Liver (tissue), 3 donors: ENCODE measurements around the gene TMEM255B.

Experiments
- CTCF ChIP-seq: fragments of 150-350 bp; IDR thresholded peaks from 2 replicates; pipeline ENCODE4 v1.5.1; 2017; ENCODE audit warnings: improper control_type of control experiment, low read depth, low read length; ENCODE audit not compliant: missing input control
- EGR1 ChIP-seq, 2 donors: IDR thresholded peaks; 2 replicates each; pipeline ENCODE4 v1.6.1; 2016 to 2018; ENCODE audit warnings: antibody characterized with exemption in 2 of 2, low read depth in 2 of 2
- JUND ChIP-seq, 2 donors: IDR thresholded peaks; 2 replicates each; pipeline ENCODE4 v1.6.1; 2016; ENCODE audit warnings: antibody characterized with exemption in 2 of 2
- NR2F2 ChIP-seq: IDR thresholded peaks from 2 replicates; pipeline ENCODE4 v1.6.1; 2016; ENCODE audit warnings: antibody characterized with exemption
- RAD21 ChIP-seq, 2 donors: IDR thresholded peaks; 2 replicates each; pipeline ENCODE4 v1.6.1; 2016; ENCODE audit warnings: antibody characterized with exemption in 2 of 2, mild to moderate bottlenecking in 2 of 2
- TAF1 ChIP-seq: conservative IDR thresholded peaks from 2 replicates; pipeline ENCODE4 v1.6.1; 2016; ENCODE audit warnings: antibody characterized with exemption, mild to moderate bottlenecking
- YY1 ChIP-seq: IDR thresholded peaks from 2 replicates; pipeline ENCODE4 v1.6.1; 2016; ENCODE audit warnings: antibody characterized with exemption, mild to moderate bottlenecking
- ZBTB33 ChIP-seq: IDR thresholded peaks from 2 replicates; pipeline ENCODE4 v1.6.1; 2016; ENCODE audit warnings: antibody characterized with exemption
- donor health status: healthy.
- donor health status: healthy.

- TF ChIP-seq CTCF (no peak), RAD21 (IDR thresholded peaks at IDR 0.05) (no peak), YY1 (no peak), NR2F2 (no peak), ZBTB33 (no peak), JUND (IDR thresholded peaks at IDR 0.05) (no peak), EGR1 (IDR thresholded peaks at IDR 0.05; ENCODE audit: low read depth in 2 of 2) (no peak), TAF1 (no peak)
These were observed 91.1 kb downstream of the TMEM255B start for GRCh38 chr13:113849981-113850721.
